HEK293 (cell line): ENCODE results near the gene CNTNAP5.

Source experiments
- CTCF ChIA-PET: fragments of 350-600 bp; formaldehyde crosslinking; extraction: SDS; loops from one replicate; lab custom pipeline; 2021; ENCODE audit warnings: antibody characterized with exemption; lab: Yijun Ruan, JAX
- POLR2A ChIA-PET: fragments of 300-600 bp; formaldehyde crosslinking; extraction: SDS; loops from one replicate; lab custom pipeline; 2020; ENCODE audit warnings: antibody characterized with exemption, inconsistent platforms; lab: Yijun Ruan, JAX
- H3K27ac ChIP-seq: fragments of 200-500 bp; sonication (Bioruptor generic); 2 replicates; pipeline ENCODE4 v1.5.1; 2014; ENCODE audit warnings: low read depth, low read length, control low read depth, inconsistent platforms; ENCODE audit errors: extremely low read depth
- H3K36me3 ChIP-seq, 2 experiments: fragments of 200-500 bp in 1 of 2; sonication (Bioruptor generic) in 1 of 2; 1 replicate in 1 of 2; 2 replicates in 1 of 2; pipeline ENCODE4 v1.5.1; 2014 to 2017; ENCODE audit warnings: inconsistent platforms in 2 of 2, low read length in 2 of 2; ENCODE audit not compliant: control insufficient read depth in 2 of 2, insufficient read depth in 1 of 2
- H3K4me1 ChIP-seq: fragments of 200-500 bp; sonication (Bioruptor generic); 2 replicates; pipeline ENCODE4 v1.5.1; 2014; ENCODE audit warnings: mild to moderate bottlenecking, low read length, inconsistent platforms; ENCODE audit not compliant: control insufficient read depth, insufficient read depth
- H3K4me3 ChIP-seq: 2 replicates; pipeline ENCODE4 v1.5.1; 2011; ENCODE audit warnings: low read depth, mild to moderate bottlenecking, control low read depth, low read length, moderate library complexity
- H3K9me3 ChIP-seq: fragments of 200-500 bp; sonication (Bioruptor generic); 2 replicates; pipeline ENCODE4 v1.5.1; 2014; ENCODE audit warnings: low read depth, low read length, inconsistent platforms; ENCODE audit not compliant: control insufficient read depth, insufficient read depth
- BCL11B ChIP-seq: fragments of 450-650 bp; formaldehyde crosslinking; IDR thresholded peaks from 2 replicates; pipeline ENCODE4 v1.5.1; 2016; ENCODE audit warnings: low read depth, missing biosample characterization, missing genetic modification characterization
- EGR2 ChIP-seq: fragments of 450-650 bp; formaldehyde crosslinking; IDR thresholded peaks from 2 replicates; pipeline ENCODE4 v1.5.1; 2016; ENCODE audit warnings: low read depth, missing biosample characterization, missing genetic modification characterization
- KLF10 ChIP-seq: fragments of 450-650 bp; IDR thresholded peaks from 2 replicates; pipeline ENCODE4 v1.5.1; 2018; ENCODE audit warnings: missing biosample characterization, mild to moderate bottlenecking, missing genetic modification characterization
- YY2 ChIP-seq: fragments of 450-650 bp; formaldehyde crosslinking; IDR thresholded peaks from 2 replicates; pipeline ENCODE4 v1.5.1; 2016; ENCODE audit warnings: missing biosample characterization, missing genetic modification characterization
- ZBTB1 ChIP-seq: fragments of 450-650 bp; formaldehyde crosslinking; IDR thresholded peaks from 2 replicates; pipeline ENCODE4 v1.5.1; 2016; ENCODE audit warnings: missing biosample characterization, missing genetic modification characterization
- ZBTB48 ChIP-seq: fragments of 450-650 bp; formaldehyde crosslinking; IDR thresholded peaks from 2 replicates; pipeline ENCODE4 v1.5.1; 2016; ENCODE audit warnings: missing biosample characterization, missing genetic modification characterization
- ZFP3 ChIP-seq: fragments of 450-650 bp; formaldehyde crosslinking; IDR thresholded peaks from 2 replicates; pipeline ENCODE4 v1.5.1; 2016; ENCODE audit warnings: low read depth, missing biosample characterization, missing genetic modification characterization
- ZNF157 ChIP-seq: fragments of 450-650 bp; formaldehyde crosslinking; IDR thresholded peaks from 2 replicates; pipeline ENCODE4 v1.5.1; 2016; ENCODE audit warnings: missing biosample characterization, missing genetic modification characterization
- ZNF175 ChIP-seq: fragments of 450-650 bp; formaldehyde crosslinking; IDR thresholded peaks from 2 replicates; pipeline ENCODE4 v1.5.1; 2016; ENCODE audit warnings: missing biosample characterization, missing genetic modification characterization
- ZNF239 ChIP-seq: fragments of 450-650 bp; formaldehyde crosslinking; IDR thresholded peaks from 2 replicates; pipeline ENCODE4 v1.5.1; 2016; ENCODE audit warnings: missing biosample characterization, missing genetic modification characterization
- ZNF311 ChIP-seq: fragments of 450-650 bp; formaldehyde crosslinking; IDR thresholded peaks from 2 replicates; pipeline ENCODE4 v1.5.1; 2017; ENCODE audit warnings: missing biosample characterization, missing genetic modification characterization, borderline replicate concordance
- ZNF394 ChIP-seq: fragments of 450-650 bp; formaldehyde crosslinking; IDR thresholded peaks from 2 replicates; pipeline ENCODE4 v1.5.1; 2016; ENCODE audit warnings: missing biosample characterization, missing genetic modification characterization, mild to moderate bottlenecking, moderate library complexity, borderline replicate concordance
- ZNF426 ChIP-seq: fragments of 450-650 bp; formaldehyde crosslinking; IDR thresholded peaks from 2 replicates; pipeline ENCODE4 v1.5.1; 2017; ENCODE audit warnings: missing biosample characterization, missing genetic modification characterization, mild to moderate bottlenecking, inconsistent platforms, moderate library complexity
- ZNF555 ChIP-seq: fragments of 450-650 bp; formaldehyde crosslinking; conservative IDR thresholded peaks from 2 replicates; pipeline ENCODE4 v1.5.1; 2017; ENCODE audit warnings: missing biosample characterization, mild to moderate bottlenecking, missing genetic modification characterization, inconsistent platforms
- ZNF560 ChIP-seq: fragments of 450-650 bp; formaldehyde crosslinking; IDR thresholded peaks from 2 replicates; pipeline ENCODE4 v1.5.1; 2017; ENCODE audit warnings: missing biosample characterization, missing genetic modification characterization, borderline replicate concordance
- ZNF621 ChIP-seq: fragments of 450-650 bp; formaldehyde crosslinking; IDR thresholded peaks from 2 replicates; pipeline ENCODE4 v1.5.1; 2017; ENCODE audit warnings: missing biosample characterization, missing genetic modification characterization
- ZNF623 ChIP-seq: fragments of 450-650 bp; formaldehyde crosslinking; IDR thresholded peaks from 2 replicates; pipeline ENCODE4 v1.5.1; 2016; ENCODE audit warnings: missing biosample characterization, missing genetic modification characterization
- ZNF629 ChIP-seq: fragments of 450-650 bp; formaldehyde crosslinking; IDR thresholded peaks from 2 replicates; pipeline ENCODE4 v1.5.1; 2017; ENCODE audit warnings: missing biosample characterization, missing genetic modification characterization
- ZNF707 ChIP-seq: fragments of 450-650 bp; formaldehyde crosslinking; IDR thresholded peaks from 2 replicates; pipeline ENCODE4 v1.5.1; 2016; ENCODE audit warnings: missing biosample characterization, missing genetic modification characterization
- ZXDB ChIP-seq: fragments of 450-650 bp; formaldehyde crosslinking; IDR thresholded peaks from 2 replicates; pipeline ENCODE4 v1.5.1; 2016; ENCODE audit warnings: missing biosample characterization, missing genetic modification characterization
- TF ChIP-seq, protein P1 (sequence below): fragments of 450-650 bp; formaldehyde crosslinking; IDR thresholded peaks from 2 replicates; pipeline ENCODE4 v1.5.1; 2016; ENCODE audit warnings: missing biosample characterization, missing genetic modification characterization
- TF ChIP-seq, protein P2 (sequence below): fragments of 450-650 bp; formaldehyde crosslinking; IDR thresholded peaks from 2 replicates; pipeline ENCODE4 v1.5.1; 2016; ENCODE audit warnings: missing biosample characterization, missing genetic modification characterization, borderline replicate concordance
- TF ChIP-seq, protein P3 (sequence below): fragments of 450-650 bp; formaldehyde crosslinking; conservative IDR thresholded peaks from 2 replicates; pipeline ENCODE4 v1.5.1; 2016; ENCODE audit warnings: low read depth, missing biosample characterization, missing genetic modification characterization
- TF ChIP-seq, protein P4 (sequence below): fragments of 450-650 bp; formaldehyde crosslinking; conservative IDR thresholded peaks from 2 replicates; pipeline ENCODE4 v1.5.1; 2016; ENCODE audit warnings: low read depth, missing biosample characterization, missing genetic modification characterization

Gene CNTNAP5

DNA sequence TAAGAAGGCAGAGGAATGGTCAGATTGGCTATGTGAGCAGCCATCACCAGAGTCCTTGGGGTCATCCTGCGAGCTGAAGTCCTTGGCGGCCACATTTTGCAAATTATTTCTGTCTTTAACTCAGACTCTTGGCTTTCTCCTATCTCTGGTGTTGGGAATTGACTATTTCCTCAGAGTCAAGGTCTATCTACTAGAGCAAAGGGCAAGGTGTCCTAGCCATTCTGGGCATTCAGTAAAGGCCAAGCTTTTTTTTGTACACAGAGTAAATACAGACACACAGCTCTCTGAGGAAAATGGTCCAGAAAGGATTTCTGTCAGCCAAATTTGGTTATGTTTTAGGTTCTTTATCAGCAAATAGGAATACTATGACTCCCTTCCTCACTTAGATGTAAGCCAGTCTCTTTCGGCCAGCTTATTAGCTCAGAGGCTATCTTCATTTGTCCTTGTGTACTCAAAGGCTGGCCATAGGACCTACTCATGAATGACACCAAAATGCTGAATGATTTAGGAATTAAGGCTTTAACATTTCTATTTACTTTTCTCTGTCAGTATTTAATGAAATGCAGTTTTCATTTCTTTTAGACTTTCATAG lies 146.5 kb downstream of the CNTNAP5 start (continued):
- TF ChIP-seq, protein P1, sequence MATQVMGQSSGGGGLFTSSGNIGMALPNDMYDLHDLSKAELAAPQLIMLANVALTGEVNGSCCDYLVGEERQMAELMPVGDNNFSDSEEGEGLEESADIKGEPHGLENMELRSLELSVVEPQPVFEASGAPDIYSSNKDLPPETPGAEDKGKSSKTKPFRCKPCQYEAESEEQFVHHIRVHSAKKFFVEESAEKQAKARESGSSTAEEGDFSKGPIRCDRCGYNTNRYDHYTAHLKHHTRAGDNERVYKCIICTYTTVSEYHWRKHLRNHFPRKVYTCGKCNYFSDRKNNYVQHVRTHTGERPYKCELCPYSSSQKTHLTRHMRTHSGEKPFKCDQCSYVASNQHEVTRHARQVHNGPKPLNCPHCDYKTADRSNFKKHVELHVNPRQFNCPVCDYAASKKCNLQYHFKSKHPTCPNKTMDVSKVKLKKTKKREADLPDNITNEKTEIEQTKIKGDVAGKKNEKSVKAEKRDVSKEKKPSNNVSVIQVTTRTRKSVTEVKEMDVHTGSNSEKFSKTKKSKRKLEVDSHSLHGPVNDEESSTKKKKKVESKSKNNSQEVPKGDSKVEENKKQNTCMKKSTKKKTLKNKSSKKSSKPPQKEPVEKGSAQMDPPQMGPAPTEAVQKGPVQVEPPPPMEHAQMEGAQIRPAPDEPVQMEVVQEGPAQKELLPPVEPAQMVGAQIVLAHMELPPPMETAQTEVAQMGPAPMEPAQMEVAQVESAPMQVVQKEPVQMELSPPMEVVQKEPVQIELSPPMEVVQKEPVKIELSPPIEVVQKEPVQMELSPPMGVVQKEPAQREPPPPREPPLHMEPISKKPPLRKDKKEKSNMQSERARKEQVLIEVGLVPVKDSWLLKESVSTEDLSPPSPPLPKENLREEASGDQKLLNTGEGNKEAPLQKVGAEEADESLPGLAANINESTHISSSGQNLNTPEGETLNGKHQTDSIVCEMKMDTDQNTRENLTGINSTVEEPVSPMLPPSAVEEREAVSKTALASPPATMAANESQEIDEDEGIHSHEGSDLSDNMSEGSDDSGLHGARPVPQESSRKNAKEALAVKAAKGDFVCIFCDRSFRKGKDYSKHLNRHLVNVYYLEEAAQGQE (tag by site-specific recombination): no peak
- TF ChIP-seq KLF10 (tag by site-specific recombination): no peak
- TF ChIP-seq YY2: no peak
- no peak for TF ChIP-seq ZNF629
- TF ChIP-seq ZNF621 (tag by site-specific recombination): no peak
- no peak for TF ChIP-seq ZNF311 (tag by site-specific recombination)
- TF ChIP-seq, protein P2, sequence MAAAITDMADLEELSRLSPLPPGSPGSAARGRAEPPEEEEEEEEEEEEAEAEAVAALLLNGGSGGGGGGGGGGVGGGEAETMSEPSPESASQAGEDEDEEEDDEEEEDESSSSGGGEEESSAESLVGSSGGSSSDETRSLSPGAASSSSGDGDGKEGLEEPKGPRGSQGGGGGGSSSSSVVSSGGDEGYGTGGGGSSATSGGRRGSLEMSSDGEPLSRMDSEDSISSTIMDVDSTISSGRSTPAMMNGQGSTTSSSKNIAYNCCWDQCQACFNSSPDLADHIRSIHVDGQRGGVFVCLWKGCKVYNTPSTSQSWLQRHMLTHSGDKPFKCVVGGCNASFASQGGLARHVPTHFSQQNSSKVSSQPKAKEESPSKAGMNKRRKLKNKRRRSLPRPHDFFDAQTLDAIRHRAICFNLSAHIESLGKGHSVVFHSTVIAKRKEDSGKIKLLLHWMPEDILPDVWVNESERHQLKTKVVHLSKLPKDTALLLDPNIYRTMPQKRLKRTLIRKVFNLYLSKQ (tag by site-specific recombination): no peak
- no peak for TF ChIP-seq ZNF157 (tag by site-specific recombination)
- no peak for TF ChIP-seq BCL11B
- TF ChIP-seq ZNF394 (tag by site-specific recombination): no peak
- TF ChIP-seq ZNF707 (tag by site-specific recombination): no peak
- TF ChIP-seq ZNF175: no peak
- no peak for TF ChIP-seq ZFP3 (tag by site-specific recombination)
- TF ChIP-seq ZBTB48 (tag by site-specific recombination): no peak
- TF ChIP-seq ZNF239 (tag by site-specific recombination): no peak

DNA sequence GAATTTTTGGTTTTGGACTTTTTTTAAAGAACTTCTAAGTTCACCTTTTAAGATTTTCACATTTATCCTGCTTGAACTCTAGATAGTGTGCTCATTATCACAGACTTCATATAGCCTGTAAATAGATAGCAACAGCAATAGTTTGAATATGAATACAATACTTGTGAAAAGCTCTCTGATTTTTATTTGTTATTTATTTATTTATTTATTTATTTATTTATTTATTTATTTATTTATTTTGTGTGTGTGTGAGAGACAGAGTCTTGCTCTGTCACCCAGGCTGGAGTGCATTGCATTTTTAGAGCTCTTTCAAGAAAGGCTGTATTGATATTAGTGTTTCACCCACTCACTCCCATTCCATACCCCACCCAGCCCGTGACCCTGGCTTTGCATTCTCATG lies 153.6 kb downstream of the CNTNAP5 start:
- no peak overlapping the region for H3K4me3 ChIP-seq
- ChIA-PET POLR2A (no interaction called here), CTCF (no interaction called here)
- no peak overlapping the region for H3K27ac ChIP-seq
- H3K9me3 ChIP-seq: no peaks in the 10 kb centered on the region
- H3K4me1 ChIP-seq: no peaks in the 10 kb centered on the region
- H3K36me3 ChIP-seq: no peaks in the 10 kb centered on the region
- TF ChIP-seq, protein P3, sequence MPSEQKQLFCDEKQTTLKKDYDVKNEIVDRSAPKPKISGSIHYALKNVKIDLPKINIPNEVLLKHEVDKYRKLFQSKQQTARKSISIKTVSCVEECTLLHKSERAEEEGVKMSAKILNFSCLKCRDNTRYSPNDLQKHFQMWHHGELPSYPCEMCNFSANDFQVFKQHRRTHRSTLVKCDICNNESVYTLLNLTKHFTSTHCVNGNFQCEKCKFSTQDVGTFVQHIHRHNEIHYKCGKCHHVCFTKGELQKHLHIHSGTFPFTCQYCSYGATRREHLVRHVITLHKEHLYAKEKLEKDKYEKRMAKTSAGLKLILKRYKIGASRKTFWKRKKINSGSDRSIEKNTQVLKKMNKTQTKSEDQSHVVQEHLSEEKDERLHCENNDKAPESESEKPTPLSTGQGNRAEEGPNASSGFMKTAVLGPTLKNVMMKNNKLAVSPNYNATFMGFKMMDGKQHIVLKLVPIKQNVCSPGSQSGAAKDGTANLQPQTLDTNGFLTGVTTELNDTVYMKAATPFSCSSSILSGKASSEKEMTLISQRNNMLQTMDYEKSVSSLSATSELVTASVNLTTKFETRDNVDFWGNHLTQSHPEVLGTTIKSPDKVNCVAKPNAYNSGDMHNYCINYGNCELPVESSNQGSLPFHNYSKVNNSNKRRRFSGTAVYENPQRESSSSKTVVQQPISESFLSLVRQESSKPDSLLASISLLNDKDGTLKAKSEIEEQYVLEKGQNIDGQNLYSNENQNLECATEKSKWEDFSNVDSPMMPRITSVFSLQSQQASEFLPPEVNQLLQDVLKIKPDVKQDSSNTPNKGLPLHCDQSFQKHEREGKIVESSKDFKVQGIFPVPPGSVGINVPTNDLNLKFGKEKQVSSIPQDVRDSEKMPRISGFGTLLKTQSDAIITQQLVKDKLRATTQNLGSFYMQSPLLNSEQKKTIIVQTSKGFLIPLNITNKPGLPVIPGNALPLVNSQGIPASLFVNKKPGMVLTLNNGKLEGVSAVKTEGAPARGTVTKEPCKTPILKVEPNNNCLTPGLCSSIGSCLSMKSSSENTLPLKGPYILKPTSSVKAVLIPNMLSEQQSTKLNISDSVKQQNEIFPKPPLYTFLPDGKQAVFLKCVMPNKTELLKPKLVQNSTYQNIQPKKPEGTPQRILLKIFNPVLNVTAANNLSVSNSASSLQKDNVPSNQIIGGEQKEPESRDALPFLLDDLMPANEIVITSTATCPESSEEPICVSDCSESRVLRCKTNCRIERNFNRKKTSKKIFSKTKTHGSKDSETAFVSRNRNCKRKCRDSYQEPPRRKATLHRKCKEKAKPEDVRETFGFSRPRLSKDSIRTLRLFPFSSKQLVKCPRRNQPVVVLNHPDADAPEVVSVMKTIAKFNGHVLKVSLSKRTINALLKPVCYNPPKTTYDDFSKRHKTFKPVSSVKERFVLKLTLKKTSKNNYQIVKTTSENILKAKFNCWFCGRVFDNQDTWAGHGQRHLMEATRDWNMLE (tag by site-specific recombination): peak; percentile 54
- TF ChIP-seq EGR2 (no peak), ZXDB (tag by site-specific recombination) (peak; percentile 28; the same call in 1 of the 2 replicates), ZNF555 (tag by site-specific recombination) (peak; percentile 58), ZNF623 (tag by site-specific recombination) (0 out of 2 replicates have a peak, but pooled peaks have one; percentile 24), ZNF560 (tag by site-specific recombination) (0 out of 2 replicates have a peak, but pooled peaks have one; percentile 8), ZNF394 (tag by site-specific recombination) (peak; percentile 69; the same call in 1 of the 2 replicates), ZBTB1 (tag by site-specific recombination) (no peak), ZNF426 (peak; percentile 60)
- TF ChIP-seq, protein P4, sequence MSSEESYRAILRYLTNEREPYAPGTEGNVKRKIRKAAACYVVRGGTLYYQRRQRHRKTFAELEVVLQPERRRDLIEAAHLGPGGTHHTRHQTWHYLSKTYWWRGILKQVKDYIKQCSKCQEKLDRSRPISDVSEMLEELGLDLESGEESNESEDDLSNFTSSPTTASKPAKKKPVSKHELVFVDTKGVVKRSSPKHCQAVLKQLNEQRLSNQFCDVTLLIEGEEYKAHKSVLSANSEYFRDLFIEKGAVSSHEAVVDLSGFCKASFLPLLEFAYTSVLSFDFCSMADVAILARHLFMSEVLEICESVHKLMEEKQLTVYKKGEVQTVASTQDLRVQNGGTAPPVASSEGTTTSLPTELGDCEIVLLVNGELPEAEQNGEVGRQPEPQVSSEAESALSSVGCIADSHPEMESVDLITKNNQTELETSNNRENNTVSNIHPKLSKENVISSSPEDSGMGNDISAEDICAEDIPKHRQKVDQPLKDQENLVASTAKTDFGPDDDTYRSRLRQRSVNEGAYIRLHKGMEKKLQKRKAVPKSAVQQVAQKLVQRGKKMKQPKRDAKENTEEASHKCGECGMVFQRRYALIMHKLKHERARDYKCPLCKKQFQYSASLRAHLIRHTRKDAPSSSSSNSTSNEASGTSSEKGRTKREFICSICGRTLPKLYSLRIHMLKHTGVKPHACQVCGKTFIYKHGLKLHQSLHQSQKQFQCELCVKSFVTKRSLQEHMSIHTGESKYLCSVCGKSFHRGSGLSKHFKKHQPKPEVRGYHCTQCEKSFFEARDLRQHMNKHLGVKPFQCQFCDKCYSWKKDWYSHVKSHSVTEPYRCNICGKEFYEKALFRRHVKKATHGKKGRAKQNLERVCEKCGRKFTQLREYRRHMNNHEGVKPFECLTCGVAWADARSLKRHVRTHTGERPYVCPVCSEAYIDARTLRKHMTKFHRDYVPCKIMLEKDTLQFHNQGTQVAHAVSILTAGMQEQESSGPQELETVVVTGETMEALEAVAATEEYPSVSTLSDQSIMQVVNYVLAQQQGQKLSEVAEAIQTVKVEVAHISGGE (tag by site-specific recombination): peak; percentile 60; the same call in 1 of the 2 replicates
